ENCODE data around the gene ARHGEF40.

The ARHGEF40 gene

DNA sequence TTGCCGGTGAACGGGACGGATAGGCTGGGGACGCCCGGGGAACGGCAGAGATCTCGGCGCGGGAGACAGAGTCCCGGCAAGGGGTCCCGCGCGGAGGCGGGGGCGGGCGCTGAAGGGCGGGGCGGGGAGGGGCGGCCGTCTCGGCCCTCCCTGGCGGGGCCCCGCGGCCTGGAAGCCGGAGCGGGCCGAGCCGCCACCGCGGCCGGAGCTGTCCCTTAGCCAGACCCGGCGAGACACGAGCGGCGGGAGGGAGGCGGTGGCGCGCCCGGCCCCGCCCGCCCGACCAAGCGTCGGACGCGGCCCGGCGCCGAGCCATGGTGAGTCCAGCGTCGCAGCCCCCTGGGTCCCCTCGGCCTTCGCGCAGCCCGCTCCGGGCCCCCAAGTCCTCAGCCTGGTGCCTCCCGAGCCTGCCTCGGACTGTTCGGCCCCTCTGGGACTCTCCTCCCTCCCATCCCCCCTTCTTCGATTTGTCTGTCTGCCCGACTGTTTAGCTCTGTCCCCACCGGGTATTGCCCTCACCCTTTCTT lies at the start of gene ARHGEF40:
ARHGEF40 (plus strand) TSS at position 222 of the 527 bp plus-strand sequence; CDS start at position 315, 93 bp downstream.
- peak in 1 of 2 experiments; percentile 19 for DNase-seq

DNA sequence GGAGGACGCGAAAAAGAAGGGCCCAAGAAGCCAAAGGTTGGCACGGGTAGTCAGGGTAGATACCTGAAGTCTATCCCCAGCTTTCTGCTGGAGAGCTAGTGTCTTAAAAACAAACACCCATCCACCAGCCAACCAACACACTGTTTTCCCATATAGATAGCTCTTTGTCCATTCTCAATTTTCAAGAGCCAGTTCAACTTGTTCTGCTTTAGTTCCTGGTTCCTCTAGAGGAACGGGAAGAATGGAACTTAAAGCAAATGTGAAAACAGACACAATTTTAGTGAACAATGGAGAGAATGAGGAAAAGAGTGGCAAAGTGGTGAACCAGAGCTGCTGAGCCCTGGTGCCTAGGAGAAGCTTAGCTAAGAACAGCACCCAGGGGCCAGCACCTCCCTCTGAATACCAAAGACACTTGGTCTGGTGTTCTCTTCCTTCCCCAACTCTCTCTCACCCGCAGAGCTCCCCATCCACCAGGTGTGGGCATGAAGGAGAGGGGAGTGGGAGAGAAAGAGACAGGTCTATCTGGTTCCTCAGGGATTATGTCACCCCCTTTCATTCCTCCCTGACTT lies 49.0 kb upstream of the ARHGEF40 start:
- no peak for DNase-seq

DNA sequence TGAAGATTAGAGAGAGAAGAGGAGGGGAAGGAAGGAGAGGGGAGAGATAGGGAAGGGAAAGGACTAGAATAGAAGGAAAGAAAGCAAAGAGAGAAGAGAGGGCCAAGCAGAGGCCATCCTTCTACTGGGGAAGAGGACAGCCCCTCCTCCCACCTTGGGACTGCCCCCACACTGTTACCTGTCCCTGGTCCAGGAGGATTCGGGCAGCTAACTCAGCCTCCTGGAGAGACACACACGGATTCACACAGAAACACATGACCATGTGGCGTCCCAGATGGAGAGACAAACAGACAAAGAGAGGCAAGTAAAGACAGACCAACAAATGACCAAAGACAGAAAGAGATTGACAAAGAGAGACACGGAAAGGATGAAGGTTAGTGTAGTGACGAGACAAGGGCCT lies 47.4 kb upstream of the ARHGEF40 start:
- no peak for DNase-seq

DNA sequence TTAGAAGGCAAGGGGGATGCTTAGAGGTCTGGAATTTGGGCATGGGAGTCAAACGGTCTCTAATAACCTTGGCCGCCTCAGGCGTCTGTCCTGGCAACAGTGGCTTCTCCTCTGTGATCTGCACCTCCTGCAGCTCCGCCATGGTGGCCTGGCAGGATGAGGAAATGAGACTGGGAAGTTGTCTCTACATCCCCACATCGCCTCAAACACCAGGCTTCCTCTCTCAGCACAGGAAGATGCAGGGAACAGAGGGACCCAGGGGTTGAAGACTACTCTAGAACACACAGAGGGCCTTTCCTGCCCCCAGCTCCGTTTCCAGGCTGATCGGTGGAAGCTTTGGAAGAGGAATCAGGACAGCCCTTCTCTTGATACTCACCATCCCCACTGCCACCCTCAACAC lies 46.9 kb upstream of the ARHGEF40 start:
- DNase-seq: no peak

DNA sequence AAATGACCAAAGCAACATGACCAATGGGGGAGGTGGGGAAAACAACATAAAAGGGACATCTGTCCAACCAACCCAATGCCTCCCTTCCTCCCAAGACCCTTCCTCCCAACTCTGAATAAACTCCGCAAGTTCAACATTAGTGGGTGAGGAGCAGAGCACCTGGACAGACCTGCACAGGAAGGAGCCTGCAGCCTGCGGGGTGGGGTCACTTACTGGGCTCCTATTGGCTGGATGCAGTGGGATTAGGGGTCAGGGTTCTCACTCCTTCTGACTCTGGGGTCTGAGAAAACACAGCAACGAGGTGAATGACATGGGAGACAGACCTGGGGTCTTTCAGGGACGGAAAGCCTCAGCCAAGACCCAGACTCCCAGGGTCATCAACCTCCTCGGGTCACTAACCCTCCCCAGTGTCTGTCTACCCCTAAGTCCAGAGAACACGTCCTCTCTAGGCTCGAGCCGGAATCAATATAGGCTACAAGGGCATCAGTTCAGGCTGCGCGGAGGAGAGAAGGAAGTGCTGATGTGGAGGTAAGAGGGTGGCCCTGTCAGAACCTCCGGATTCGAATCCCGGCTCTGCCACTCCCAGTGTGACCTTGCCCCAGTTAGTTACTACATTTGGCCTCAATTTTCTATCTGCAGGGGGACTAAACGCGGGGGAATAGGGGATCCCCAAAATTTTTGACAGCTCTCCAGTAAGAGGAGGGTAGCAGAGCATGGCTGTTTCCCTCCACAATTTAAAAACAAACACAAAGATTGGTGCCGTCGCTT lies 46.1 kb upstream of the ARHGEF40 start:
- no peak for DNase-seq

DNA sequence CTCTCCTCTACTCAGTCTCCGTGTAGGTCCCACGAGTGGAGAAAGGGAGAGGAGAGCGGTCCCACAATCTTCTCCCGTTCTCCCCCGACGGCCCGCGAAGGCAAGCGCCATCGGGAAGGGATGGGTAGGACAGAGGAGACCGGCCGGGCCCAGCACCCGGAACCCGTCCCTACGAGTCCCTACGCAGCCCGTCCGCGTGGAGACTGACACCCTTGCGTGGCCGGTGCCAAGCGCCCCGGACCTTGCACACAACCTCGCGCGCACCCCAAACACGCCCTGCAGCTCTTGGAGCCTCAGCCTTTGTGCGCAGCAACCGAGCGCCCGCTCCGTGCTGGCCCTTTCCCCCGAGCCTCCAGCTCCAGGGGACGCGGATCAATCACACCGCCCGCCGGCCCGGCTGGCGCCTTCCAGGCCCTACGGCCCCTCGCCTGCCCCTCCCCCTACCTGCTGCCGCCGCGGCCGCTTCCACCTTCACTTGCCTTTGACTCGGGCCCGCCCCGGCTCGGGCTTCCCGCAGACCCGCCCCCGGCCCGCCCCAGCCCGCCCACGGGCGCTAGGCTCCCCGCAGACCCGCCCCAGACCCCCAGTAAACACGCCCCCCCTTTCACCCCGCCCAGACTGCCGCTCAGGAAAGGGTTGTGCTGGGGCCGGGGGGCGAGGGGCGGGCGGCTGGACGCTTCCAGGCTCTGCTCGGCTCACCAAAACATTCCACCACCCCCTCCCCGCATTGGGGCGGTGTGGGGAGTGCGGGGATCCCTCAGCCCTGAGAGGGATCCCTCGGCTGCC lies 45.3 kb upstream of the ARHGEF40 start, which contains the start of gene NDRG2:
NDRG2 (minus strand) TSS at position 477 of the 786 bp plus-strand sequence. CDS start 1,746 bp downstream, outside the sequence.
- DNase-seq: no peak

DNA sequence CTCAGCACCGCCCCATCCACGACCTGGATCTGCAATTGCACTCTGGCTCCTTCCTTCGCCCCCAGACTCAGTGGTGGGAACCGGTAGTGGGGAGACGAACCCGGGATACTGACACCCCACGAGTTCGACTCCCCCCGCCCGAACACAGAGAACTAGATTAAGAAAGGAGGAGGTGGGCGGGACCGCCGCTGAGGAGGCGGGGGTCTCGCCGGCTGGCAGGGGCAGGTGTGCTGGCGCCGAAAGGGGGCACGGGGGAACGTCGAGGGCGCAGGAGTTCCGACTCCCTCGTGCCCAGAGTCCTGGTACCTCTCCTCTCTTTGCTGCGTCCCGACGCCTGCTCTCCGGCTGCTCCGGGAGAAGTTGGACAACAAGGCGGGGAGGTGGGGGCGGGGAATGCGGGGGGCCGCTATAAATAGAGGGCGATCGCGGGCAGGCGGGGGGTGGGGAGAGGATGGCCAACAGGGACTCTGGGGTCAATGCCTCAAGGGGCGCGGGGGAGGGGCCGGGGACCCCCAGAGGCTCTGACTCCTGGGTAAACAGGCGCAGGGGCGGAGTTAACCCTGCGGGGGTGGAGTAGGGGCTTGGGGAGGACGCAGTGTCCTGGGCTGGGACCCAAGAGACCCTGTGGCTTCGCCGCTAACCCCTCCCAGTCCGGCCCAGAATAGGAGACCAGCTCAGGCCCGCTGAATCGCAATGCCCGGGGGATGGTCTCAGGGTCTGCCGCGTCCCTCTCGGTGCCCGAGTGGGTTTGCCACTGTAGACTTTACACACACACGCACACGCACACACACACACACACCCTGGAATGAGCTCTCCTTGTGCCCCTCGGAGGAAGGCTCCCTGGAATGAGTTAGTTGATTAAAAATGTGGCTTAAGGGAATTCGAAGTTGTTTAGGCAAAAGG lies 44.5 kb upstream of the ARHGEF40 start:
- DNase-seq: no peak

DNA sequence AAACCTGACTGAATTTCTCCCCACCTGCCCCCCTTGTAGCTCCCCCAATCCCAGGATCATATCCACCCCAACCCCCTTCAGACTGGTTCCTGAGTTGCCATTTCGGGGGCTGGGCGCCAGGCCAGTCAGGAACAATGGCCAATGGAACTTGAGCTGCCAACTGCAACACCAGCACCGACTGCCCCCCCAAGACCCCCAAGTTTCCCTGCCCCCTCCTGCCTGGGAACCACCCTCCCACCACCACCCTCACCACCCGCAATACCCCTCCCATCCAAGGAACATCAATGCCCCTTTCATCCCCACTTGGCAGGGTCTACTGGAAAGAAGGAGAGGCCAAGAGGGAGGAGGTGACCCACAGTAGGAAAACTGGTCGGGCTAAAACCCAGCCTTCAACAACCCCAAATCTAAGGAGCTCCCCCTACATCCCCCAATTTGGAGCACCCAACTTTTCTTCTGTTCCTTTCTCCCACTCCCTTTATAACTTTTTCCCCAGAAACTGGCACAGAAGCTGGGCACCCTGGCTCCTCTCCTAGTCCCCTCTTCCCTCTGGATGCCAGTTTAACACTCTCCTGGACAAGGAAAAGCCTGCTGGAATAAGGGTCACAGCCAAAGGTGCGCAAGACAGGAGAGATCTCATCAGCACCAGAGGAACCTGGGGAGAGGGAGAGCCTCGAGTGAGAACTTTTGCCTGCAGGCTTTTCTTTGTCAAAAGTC lies 43.7 kb upstream of the ARHGEF40 start:
- DNase-seq: no peak

DNA sequence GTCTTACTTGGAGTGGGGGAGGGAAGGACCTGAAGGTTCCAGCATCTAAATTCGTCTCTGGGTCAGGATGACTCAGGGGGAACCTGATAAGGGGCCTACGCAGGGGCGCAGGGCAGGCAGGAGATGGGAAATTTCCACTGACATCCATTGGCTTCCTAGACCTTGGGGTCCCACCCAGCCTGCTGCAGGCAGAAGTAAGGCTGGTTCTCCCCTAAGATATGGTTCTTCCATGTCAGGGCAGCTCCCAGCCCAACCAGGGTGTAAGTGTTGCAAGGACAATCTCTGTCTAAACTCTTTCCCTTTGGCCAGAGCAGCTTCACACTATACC lies 43.2 kb upstream of the ARHGEF40 start:
- DNase-seq: no peak

DNA sequence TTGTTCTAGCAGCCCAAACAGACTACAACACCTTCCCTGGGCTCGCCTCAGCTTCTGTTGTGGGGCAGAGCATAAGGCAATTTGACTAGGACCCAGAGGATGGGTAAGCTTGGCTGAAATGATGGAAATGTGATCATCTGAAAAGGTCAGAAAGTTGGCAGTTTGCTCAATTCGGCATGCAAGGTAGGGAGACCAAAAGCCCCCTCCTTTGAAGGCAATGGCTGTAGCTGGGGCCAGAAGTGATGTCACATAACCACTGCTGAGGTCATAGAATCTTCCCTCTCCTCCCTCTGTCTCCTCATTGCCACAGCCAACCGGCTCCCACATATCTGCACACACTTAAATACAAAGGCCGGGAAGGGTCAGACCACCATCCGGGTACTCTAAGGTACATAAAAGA lies 40.2 kb upstream of the ARHGEF40 start, which contains the start of gene TPPP2:
TPPP2 (plus strand) TSS at position 301 of the 400 bp plus-strand sequence. CDS start 365 bp downstream, outside the sequence.
- DNase-seq: no peak

DNA sequence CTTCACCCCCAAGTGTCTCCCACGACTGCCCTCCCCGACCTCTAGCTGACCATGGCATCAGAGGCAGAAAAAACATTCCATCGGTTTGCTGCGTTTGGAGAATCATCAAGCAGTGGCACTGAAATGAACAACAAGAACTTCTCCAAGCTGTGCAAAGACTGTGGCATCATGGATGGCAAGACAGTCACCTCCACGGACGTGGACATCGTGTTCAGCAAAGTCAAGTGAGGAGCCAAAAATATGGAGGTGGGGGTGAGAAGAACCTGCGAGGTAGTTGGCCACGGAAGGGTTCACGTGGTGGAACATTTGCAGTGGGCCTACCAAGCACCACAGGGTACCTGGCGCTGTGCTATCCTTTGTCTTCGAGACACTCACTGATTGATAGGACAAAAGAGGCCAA lies 39.6 kb upstream of the ARHGEF40 start:
- DNase-seq: no peak

DNA sequence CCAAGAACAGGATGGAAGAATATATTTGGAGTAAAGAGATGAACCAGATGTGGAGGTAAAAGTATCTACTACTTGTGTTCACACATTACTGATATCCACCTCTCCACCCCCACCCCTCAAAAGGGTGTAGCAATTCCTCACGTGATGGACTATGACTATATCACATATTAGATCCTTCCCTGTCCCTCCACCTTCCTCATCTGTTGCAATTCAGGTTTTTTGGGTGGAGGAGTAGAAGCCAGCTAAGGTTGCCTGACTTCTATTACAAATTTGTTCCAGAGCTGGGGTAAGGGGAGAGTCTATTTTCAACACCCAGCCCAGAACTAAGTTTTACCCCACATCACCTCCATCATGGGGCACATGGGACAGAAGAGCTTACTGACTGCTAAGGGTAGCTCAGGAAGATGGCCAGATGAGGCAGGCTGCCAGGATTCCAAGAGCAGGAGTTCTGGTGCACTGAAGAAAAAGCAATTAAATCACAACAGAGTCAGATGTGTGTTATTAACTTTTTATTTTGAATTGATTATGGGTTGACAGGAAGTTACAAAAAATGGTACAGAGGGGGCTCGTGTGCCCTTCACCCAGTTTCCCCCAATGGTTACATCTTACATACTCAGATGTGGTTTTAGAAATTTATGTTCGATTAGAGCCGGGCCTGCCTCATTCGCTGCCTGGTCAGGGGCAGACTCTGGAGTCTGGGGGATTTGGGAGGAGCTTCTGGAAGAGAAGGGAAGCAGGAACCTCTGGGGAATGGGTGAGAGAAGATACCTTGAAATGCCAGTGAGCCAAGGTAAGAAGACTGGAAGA lies 37.6 kb upstream of the ARHGEF40 start:
- no peak for DNase-seq

DNA sequence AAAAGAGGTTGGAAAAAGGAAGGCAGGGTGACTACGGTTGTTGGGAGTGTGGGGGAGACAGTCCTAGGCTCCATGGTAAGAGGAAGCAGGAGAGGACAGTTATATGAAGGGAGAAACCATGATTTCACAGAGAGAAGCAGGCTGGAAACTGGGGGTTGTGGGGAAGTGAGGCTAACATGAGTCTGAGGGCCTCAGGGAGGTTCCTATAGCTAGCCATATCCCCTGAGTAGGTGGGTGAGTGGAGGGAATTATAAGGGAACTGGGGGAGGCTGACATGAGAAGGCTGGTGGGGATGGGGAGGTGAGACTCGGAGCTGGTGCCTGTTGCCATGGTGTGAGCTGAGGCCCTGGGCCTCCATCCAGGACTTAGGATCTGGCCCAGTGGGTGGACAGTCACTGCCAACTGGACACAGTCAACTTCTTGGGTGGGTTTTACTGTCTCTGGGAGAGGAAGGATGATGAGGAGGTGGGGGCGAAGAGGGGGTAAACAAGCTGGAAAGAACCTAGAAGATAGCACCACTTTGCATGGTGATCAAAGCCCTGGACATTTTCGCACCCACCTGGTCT lies 36.9 kb upstream of the ARHGEF40 start:
- no peak for DNase-seq

DNA sequence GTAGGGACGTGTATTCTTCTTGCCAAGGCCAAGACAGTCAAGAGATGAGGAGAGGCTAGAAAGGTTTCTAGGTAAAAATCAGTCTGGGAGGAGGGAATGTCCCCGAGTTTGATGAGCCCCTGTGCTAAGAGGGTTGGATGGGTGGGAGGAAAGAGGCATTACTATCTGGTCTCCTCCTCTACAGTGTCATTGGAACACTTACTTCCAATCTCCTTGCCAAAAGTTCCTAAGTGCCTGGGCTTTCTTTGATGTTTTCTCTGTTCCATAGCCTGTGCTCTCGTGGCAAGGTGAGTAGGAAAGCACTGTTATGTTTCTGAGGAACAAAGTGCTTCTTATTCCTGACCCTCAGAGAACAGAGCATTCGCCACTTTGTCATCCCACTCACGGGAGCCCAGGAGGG lies 35.4 kb upstream of the ARHGEF40 start, which contains the start of gene RNASE13:
RNASE13 (minus strand) TSS at position 101 of the 400 bp plus-strand sequence. CDS start 519 bp downstream, outside the sequence.
- DNase-seq: no peak

DNA sequence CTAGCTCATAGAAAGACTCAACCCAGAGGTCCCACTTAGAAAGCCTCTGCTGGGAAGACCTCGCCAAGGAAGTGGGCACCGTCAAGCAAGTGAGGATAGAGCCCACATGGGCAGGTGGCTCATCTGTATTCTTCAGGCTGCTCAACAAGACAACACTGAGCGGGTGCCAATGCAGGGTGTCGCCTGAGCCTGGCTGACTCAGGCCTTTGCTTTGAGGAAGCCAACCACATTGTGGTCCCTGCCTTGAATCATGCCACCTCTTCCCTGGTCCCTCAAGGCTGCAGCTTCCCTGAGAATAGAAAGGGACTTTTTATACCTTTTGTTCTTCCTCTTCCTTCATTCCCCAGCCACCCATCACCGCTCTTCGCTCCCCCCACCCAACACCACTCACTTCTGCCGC lies 33.4 kb upstream of the ARHGEF40 start:
- DNase-seq: no peak

DNA sequence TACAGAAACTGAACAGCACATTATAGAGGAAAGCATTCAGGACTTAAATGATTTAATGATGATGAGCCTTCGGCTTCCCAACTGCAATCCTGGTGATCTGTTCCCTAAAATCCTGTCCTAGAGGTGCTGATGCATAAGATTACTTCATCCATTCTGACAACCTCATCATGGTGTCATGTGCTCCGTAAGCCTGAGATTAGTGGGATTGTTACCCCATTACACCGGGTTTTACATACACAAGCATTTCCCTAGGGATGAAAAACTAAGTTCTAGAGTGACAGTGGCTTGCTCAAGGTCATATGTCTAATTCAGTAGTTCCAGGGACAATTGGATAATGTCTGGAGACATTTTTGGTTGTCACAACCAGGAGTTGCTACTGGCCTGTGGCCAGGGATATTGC lies 32.9 kb upstream of the ARHGEF40 start:
- no peak for DNase-seq

DNA sequence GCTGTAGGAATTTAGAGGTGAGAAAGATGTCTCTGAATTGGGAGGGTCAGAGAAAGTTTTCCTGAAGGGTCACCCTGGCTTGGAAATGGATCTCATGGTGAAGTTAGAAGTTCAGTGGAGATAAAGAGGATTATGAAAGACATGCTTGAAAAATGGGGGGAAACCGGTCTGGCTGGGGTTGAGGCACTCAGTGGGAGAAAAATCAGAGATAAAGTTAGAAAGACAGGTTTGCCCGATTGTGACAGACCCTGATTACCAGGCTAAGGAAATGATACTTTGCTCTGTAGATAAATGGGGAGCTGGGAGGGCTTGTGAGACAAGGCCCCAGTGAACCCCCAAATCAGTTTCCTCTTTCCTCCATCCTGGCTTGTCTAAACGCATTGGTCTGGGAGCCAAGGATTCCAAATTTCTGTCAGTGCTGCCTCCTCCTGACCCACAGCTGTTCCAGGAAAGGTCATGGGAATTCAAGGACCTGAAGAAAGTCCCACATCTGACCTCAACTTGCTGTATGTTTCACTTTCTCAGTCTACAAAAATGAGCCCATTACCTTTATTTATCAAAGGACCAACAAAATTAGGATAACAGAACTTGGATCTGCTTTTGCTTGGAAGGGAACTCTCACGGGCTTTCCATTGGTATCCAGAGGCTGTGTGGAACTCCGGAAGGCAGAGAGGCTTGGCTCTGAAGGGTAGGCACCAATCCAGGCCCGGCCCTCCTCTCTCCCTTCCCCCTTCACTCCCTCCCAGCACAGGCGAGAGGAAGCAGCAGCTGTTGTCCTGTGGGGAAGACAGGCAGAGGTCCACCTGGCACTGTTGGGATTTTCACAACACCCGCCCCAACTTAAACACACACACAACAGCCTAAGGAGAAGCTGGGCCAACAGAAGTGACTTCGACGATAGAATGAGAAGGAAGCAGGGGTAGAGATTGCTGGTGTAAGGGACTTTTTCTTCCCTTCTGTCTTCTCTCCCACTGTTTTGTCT lies 31.4 kb upstream of the ARHGEF40 start:
- DNase-seq: no peak

DNA sequence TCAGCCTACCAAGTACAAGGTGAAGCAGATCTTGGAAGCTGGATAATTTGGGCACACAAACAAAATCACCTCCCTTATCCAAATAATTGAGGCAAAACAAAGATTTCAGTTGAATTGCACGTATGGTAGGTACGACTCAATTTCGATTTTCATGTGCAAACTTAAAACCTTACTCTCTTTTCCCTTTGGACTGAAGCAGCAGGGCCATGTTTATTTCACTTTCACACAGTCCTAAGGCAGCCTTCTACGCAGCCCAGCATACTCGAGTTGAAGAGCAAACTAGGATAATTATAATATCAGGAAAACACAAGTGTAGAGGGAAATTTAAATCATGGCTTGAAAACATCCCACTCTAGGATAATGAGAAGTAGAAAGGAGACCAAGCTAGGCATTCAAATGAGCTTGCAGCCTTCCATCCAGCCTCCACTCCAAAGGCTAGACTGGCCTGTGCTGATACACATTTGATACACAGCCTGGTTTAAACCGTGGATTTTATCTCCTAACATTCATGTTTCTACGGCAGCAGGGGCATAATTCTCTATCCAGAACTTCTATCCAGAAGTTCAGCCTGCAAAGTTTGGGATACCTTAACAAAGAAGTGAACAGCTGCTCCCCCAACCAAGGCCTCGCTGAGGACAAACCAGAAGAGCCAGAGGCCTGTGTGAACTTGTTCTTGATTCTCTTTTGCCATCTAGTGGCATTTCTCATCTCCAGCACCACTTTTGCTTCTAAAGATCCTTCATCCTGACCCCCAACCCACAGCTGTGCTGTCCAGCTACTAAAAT lies 30.3 kb upstream of the ARHGEF40 start:
- no peak for DNase-seq
